ENCODE data around the gene RSPH1.

Gene RSPH1

DNA sequence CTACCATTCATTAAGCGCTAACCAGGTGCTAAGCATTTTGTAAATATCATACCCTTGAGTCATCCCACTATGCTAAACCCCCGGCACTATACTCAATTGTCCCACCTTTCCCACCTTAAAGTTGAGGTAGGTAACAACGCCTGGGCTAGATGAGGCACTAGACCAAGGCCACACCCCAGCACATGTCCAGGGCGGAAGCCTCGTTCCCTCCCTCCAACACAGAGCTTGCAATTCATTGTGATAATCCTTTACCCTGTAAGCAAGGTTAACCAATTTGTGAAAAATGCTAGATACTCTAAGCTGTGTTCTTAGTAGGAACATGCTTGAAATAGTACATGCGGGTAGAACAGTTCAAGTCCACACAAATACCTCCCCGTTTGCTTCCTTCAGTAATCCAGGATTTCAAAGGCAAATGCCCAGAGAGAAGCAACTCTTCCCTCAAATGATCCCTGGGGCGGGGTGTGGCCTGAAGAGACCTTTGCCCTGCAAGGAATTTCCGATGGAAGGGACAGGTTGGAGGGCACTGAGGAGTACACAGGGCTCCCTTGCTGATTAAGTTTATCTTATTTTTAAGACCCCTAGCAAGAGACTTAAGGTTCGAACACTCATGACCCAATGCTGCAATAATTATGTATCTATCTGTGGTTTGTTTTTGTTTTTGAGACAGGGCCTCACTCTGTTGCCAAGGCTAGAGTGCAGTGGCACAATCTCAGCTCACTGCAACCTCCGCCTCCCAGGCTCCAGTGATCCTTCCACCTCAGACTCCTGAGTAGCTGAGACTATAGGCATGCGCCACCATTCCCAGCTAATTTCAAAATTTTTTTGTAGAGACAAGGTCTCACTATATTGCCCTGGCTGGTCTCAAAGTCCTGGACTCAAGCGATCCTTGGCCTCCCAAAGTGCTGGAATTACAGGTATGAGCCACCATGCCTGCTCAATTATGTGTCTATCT is 2.6 kb downstream of the RSPH1 start:
- H3K9me3 ChIP-seq (replicated peaks; ENCODE audit: low read length), result no peaks in the 10 kb centered on the region
- H3K4me3 ChIP-seq (ENCODE audit: low read length), result no peak overlapping the region
- H3K36me3 ChIP-seq (ENCODE audit: insufficient read depth, low read length), result no peaks in the 10 kb centered on the region
- H3K4me1 ChIP-seq (ENCODE audit: control insufficient read depth, insufficient read depth, low read length), result peaks cover 10% of the 10 kb centered on the region
- H3K27me3 ChIP-seq (ENCODE audit: control insufficient read depth, insufficient read depth, low read length), result peaks cover 26% of the 10 kb centered on the region
- H3K4me2 ChIP-seq (ENCODE audit: low read length), result no peak overlapping the region
- no peak overlapping the region for H3K9ac ChIP-seq (ENCODE audit: low read depth, low read length)

DNA sequence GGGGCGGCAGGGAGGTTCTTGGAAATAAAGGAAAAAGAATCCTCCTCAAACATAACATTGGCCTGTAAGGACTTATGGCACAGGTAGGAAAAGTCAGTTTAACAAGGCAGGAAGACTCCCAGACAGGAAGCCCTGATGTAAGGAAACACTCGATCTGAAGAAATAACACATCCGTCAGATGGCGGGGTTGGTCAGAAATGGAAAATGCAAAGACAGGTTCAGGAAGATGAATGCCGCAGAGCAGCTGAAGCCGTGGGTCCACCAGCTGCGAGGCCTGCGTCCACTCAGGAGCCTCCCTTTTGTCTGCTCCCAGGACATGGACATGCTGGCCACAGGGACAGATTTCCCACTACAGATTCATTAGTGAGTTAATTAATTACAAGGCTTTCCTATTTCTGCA is 3.8 kb downstream of the RSPH1 start:
- Histone ChIP-seq H3K27me3 (ENCODE audit: control insufficient read depth, insufficient read depth, low read length) (peaks cover 23% of the 10 kb centered on the region), H3K9me3 (replicated peaks; ENCODE audit: low read length) (no peaks in the 10 kb centered on the region)

GRCh38 chr21:42491328-42491727 is 4.7 kb downstream of the RSPH1 start:
- H3K9ac ChIP-seq (ENCODE audit: low read depth, low read length), result no peak overlapping the region
- no peak overlapping the region for H3K4me3 ChIP-seq (ENCODE audit: low read length)
- H3K4me2 ChIP-seq (ENCODE audit: low read length), result no peak overlapping the region
- H3K4me1 ChIP-seq (ENCODE audit: control insufficient read depth, insufficient read depth, low read length), result peaks cover 4% of the 10 kb centered on the region
- H3K27me3 ChIP-seq (ENCODE audit: control insufficient read depth, insufficient read depth, low read length), result peaks cover 31% of the 10 kb centered on the region
- no peaks in the 10 kb centered on the region for H3K36me3 ChIP-seq (ENCODE audit: insufficient read depth, low read length)
- H3K9me3 ChIP-seq (replicated peaks; ENCODE audit: low read length), result no peaks in the 10 kb centered on the region

More for the DNA sequence above, 3.8 kb downstream of the RSPH1 start:
- Histone ChIP-seq H3K4me3 (ENCODE audit: low read length) (no peak overlapping the region), H3K9ac (ENCODE audit: low read depth, low read length) (no peak overlapping the region), H3K36me3 (ENCODE audit: insufficient read depth, low read length) (no peaks in the 10 kb centered on the region), H3K4me2 (ENCODE audit: low read length) (no peak overlapping the region), H3K4me1 (ENCODE audit: control insufficient read depth, insufficient read depth, low read length) (peaks cover 10% of the 10 kb centered on the region)

GRCh38 chr21:42490720-42491119 is 5.3 kb downstream of the RSPH1 start:
- H3K9ac ChIP-seq (ENCODE audit: low read depth, low read length), result no peak overlapping the region
- H3K4me1 ChIP-seq (ENCODE audit: control insufficient read depth, insufficient read depth, low read length), result peaks cover 3% of the 10 kb centered on the region

DNA sequence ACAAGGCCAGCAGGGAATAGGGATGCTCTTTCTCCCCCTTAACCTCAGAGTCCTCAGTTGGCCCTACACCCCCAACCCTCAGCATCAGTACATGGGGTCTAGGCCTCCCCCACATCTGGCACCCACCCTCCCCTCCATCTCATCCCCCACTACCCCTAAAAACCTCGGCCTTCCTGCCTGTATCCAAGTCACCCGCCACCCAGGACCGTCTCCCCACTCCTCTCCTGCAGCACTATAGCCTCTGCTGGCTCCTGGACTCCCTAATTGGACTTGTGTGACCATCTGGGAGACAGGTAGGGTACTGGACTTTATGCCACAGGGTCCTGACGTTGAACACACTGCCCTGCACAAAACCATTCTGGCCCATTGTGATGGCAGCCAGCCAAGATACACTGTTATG is 6.0 kb downstream of the RSPH1 start:
- Histone ChIP-seq H3K4me3 (ENCODE audit: low read length) (no peak overlapping the region), H3K27me3 (ENCODE audit: control insufficient read depth, insufficient read depth, low read length) (peaks cover 38% of the 10 kb centered on the region), H3K4me2 (ENCODE audit: low read length) (no peak overlapping the region), H3K36me3 (ENCODE audit: insufficient read depth, low read length) (no peaks in the 10 kb centered on the region), H3K4me1 (ENCODE audit: control insufficient read depth, insufficient read depth, low read length) (no peaks in the 10 kb centered on the region), H3K9ac (ENCODE audit: low read depth, low read length) (no peak overlapping the region), H3K9me3 (replicated peaks; ENCODE audit: low read length) (no peaks in the 10 kb centered on the region)

More at GRCh38 chr21:42490720-42491119, 5.3 kb downstream of the RSPH1 start:
- Histone ChIP-seq H3K27me3 (ENCODE audit: control insufficient read depth, insufficient read depth, low read length) (peaks cover 36% of the 10 kb centered on the region), H3K9me3 (replicated peaks; ENCODE audit: low read length) (no peaks in the 10 kb centered on the region), H3K4me3 (ENCODE audit: low read length) (no peak overlapping the region), H3K36me3 (ENCODE audit: insufficient read depth, low read length) (no peaks in the 10 kb centered on the region), H3K4me2 (ENCODE audit: low read length) (no peak overlapping the region)

GRCh38 chr21:42489006-42489563 is 6.9 kb downstream of the RSPH1 start:
- Histone ChIP-seq H3K27me3 (ENCODE audit: control insufficient read depth, insufficient read depth, low read length) (peaks cover 46% of the 10 kb centered on the region), H3K36me3 (ENCODE audit: insufficient read depth, low read length) (no peaks in the 10 kb centered on the region), H3K4me1 (ENCODE audit: control insufficient read depth, insufficient read depth, low read length) (no peaks in the 10 kb centered on the region), H3K4me3 (ENCODE audit: low read length) (no peak overlapping the region), H3K9me3 (replicated peaks; ENCODE audit: low read length) (no peaks in the 10 kb centered on the region), H3K9ac (ENCODE audit: low read depth, low read length) (no peak overlapping the region), H3K4me2 (ENCODE audit: low read length) (no peak overlapping the region)

DNA sequence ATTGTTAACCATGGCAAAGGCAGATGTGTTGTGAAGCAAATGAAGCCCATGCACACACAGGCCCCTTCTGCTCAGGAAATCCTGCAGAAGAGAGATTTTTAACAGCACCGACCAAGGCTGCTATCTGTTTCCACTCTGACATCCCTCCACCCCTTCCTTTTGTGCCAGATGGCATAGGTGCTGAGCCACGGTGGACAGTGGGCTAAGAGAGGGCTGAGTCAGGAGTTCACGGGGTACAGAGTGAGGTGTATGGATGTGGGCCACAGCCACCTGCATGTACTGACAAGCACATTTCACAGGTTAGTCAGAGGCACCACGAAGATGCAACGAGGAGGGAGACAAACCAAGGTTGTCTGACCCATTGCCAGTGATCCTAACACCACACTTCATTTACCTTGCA is 9.5 kb downstream of the RSPH1 start:
- H3K27me3 ChIP-seq (ENCODE audit: control insufficient read depth, insufficient read depth, low read length), result peaks cover 51% of the 10 kb centered on the region
- no peak overlapping the region for H3K9ac ChIP-seq (ENCODE audit: low read depth, low read length)
- H3K4me3 ChIP-seq (ENCODE audit: low read length), result no peak overlapping the region
- no peak overlapping the region for H3K4me2 ChIP-seq (ENCODE audit: low read length)
- H3K9me3 ChIP-seq (replicated peaks; ENCODE audit: low read length), result no peaks in the 10 kb centered on the region
- no peaks in the 10 kb centered on the region for H3K4me1 ChIP-seq (ENCODE audit: control insufficient read depth, insufficient read depth, low read length)
- no peaks in the 10 kb centered on the region for H3K36me3 ChIP-seq (ENCODE audit: insufficient read depth, low read length)

DNA sequence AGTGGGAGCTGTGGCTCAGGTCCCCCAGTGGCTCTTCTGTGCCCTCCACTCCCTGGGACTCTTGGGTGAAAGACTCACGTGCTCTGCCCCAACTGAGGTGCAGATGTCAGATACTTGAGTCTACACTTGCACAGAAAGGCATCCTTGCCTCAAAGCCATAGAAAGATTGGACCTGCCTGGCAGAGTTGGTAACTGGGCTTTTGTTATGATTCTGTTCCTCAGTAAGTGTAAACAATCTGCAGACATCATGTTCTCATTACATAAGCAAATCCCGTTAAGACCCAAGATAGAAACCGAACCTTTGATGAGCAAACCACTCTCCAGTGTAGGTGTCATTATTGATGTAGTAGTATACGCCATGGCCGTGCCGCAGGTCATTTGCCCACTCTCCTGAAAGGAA is 10.0 kb downstream of the RSPH1 start:
- Histone ChIP-seq H3K4me1 (ENCODE audit: control insufficient read depth, insufficient read depth, low read length) (no peaks in the 10 kb centered on the region), H3K9ac (ENCODE audit: low read depth, low read length) (no peak overlapping the region), H3K9me3 (replicated peaks; ENCODE audit: low read length) (no peaks in the 10 kb centered on the region), H3K36me3 (ENCODE audit: insufficient read depth, low read length) (no peaks in the 10 kb centered on the region), H3K27me3 (ENCODE audit: control insufficient read depth, insufficient read depth, low read length) (peaks cover 50% of the 10 kb centered on the region), H3K4me3 (ENCODE audit: low read length) (no peak overlapping the region), H3K4me2 (ENCODE audit: low read length) (no peak overlapping the region)

DNA sequence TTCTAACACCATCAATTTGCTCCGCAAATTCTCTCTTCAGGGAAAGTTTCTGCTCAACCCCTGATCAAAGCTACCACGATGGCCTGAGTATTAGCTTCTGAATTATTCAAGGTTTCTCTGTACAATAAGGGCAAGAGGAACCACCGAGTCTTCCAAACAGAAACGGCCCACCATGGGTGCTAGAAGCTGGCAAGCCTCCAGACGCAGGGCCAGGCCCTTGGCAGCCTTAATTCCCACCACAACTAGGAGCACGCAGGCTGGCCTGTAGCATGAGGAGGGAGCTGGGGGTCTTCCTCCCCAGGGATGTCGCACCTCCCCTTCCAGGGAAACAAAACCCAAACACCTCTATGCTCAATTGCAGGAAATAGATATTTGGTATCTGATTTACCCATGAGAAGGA is 11.1 kb downstream of the RSPH1 start:
- Histone ChIP-seq H3K4me1 (ENCODE audit: control insufficient read depth, insufficient read depth, low read length) (no peaks in the 10 kb centered on the region), H3K4me3 (ENCODE audit: low read length) (no peak overlapping the region), H3K9me3 (replicated peaks; ENCODE audit: low read length) (no peaks in the 10 kb centered on the region), H3K27me3 (ENCODE audit: control insufficient read depth, insufficient read depth, low read length) (peaks cover 51% of the 10 kb centered on the region), H3K4me2 (ENCODE audit: low read length) (no peak overlapping the region), H3K36me3 (ENCODE audit: insufficient read depth, low read length) (no peaks in the 10 kb centered on the region), H3K9ac (ENCODE audit: low read depth, low read length) (no peak overlapping the region)

DNA sequence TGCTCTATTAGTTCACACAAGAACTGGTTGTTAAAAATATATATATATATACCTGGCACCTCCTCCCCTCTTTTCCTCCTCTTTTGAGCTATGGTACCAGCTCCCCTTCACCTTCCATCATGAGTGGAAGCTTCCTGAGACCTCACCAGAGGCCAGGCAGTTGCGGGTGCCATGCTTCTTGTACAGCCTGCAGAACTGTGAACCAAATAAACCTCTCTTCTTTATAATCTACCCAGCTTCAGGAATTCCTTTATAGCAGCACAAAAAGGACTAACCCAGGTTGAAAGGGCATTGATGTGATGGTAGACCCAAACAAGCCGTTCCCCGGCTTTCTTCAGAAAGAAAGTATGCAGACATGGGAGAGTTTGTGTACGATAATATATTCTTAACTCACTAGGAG is 14.9 kb downstream of the RSPH1 start:
- Histone ChIP-seq H3K4me1 (ENCODE audit: control insufficient read depth, insufficient read depth, low read length) (no peaks in the 10 kb centered on the region), H3K9ac (ENCODE audit: low read depth, low read length) (no peak overlapping the region)

GRCh38 chr21:42480736-42481135 is 15.3 kb downstream of the RSPH1 start:
- Histone ChIP-seq H3K27me3 (ENCODE audit: control insufficient read depth, insufficient read depth, low read length) (peaks cover 47% of the 10 kb centered on the region), H3K4me1 (ENCODE audit: control insufficient read depth, insufficient read depth, low read length) (no peaks in the 10 kb centered on the region), H3K4me3 (ENCODE audit: low read length) (no peak overlapping the region), H3K9me3 (replicated peaks; ENCODE audit: low read length) (no peaks in the 10 kb centered on the region), H3K36me3 (ENCODE audit: insufficient read depth, low read length) (no peaks in the 10 kb centered on the region), H3K4me2 (ENCODE audit: low read length) (no peak overlapping the region), H3K9ac (ENCODE audit: low read depth, low read length) (no peak overlapping the region)

More for the DNA sequence above, 14.9 kb downstream of the RSPH1 start:
- no peak overlapping the region for H3K4me2 ChIP-seq (ENCODE audit: low read length)
- no peaks in the 10 kb centered on the region for H3K9me3 ChIP-seq (replicated peaks; ENCODE audit: low read length)
- H3K36me3 ChIP-seq (ENCODE audit: insufficient read depth, low read length), result no peaks in the 10 kb centered on the region
- peaks cover 51% of the 10 kb centered on the region for H3K27me3 ChIP-seq (ENCODE audit: control insufficient read depth, insufficient read depth, low read length)
- no peak overlapping the region for H3K4me3 ChIP-seq (ENCODE audit: low read length)

DNA sequence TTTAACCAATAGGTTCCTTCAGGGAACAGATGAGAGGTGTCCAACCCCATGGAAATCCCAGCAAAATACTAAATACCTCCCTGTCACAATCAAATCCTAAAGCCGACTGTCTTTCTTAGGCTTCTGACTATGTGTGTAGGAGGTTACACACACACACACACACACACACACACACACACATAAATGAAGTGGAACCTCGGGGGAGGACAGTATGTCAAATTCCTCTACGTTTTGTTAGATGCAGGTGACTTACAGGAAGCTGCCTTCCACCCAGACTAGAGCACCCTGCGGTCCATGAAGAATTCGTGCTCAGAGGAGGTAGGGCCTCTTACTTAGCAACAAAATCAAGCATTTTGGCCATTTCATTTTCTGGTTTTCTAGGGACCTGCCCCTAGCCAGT is 16.4 kb downstream of the RSPH1 start:
- H3K27me3 ChIP-seq (ENCODE audit: control insufficient read depth, insufficient read depth, low read length), result peaks cover 36% of the 10 kb centered on the region
- no peaks in the 10 kb centered on the region for H3K9me3 ChIP-seq (replicated peaks; ENCODE audit: low read length)
- H3K9ac ChIP-seq (ENCODE audit: low read depth, low read length), result no peak overlapping the region
- no peak overlapping the region for H3K4me3 ChIP-seq (ENCODE audit: low read length)
- H3K4me2 ChIP-seq (ENCODE audit: low read length), result no peak overlapping the region
- no peaks in the 10 kb centered on the region for H3K4me1 ChIP-seq (ENCODE audit: control insufficient read depth, insufficient read depth, low read length)
- no peaks in the 10 kb centered on the region for H3K36me3 ChIP-seq (ENCODE audit: insufficient read depth, low read length)

Data from skeletal muscle satellite cell (primary cell).